ENCODE results near the gene PLEKHO1. TPM values are rescaled to one million over a fixed set of nuclear protein-coding genes. Genes with fewer than 3 reads are reported as not detected.
A peak's percentile ranks its signal among the peaks of the same experiment; 100 is the strongest.

Gene PLEKHO1
- total RNA-seq, 4 donors from 2014 or later, result 5.2 to 23.1 (median 14.2) TPM

DNA sequence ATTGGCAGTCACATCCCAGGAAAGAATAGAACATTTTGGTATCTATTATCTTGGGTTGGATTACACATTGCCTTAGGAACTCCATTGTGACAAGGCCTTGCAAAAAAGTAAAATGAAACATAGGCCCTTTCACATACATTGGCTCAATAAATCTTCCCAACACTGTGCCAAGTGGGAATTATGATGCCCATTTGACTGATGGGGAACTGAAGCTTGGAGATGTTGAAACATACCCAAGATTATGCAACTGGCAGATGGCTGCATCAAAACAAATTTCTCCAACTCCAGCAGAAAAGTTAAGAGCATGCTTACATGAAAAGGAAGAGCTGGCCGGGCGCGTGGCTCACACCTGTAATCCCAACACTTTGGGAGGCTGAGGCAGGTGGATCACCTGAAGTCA is 26.9 kb downstream of the PLEKHO1 start:
- Histone ChIP-seq H3K27ac (no peak overlapping the region), H3K9me3 (no peaks in the 10 kb centered on the region), H3K36me3 (no peaks in the 10 kb centered on the region), H3K4me1 (no peaks in the 10 kb centered on the region), H3K27me3 (no peaks in the 10 kb centered on the region), H3K4me3 (replicated peaks in 1 of 3) (no peak overlapping the region)
- intact Hi-C loops (cut with DNase I), result no loop called here
- no peak for TF ChIP-seq POLR2A (IDR thresholded peaks at IDR 0.05)
- TF ChIP-seq, protein P1, sequence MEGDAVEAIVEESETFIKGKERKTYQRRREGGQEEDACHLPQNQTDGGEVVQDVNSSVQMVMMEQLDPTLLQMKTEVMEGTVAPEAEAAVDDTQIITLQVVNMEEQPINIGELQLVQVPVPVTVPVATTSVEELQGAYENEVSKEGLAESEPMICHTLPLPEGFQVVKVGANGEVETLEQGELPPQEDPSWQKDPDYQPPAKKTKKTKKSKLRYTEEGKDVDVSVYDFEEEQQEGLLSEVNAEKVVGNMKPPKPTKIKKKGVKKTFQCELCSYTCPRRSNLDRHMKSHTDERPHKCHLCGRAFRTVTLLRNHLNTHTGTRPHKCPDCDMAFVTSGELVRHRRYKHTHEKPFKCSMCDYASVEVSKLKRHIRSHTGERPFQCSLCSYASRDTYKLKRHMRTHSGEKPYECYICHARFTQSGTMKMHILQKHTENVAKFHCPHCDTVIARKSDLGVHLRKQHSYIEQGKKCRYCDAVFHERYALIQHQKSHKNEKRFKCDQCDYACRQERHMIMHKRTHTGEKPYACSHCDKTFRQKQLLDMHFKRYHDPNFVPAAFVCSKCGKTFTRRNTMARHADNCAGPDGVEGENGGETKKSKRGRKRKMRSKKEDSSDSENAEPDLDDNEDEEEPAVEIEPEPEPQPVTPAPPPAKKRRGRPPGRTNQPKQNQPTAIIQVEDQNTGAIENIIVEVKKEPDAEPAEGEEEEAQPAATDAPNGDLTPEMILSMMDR (IDR thresholded peaks at IDR 0.05), result no peak
- 94 to 95% methylated on average over 3 of the region's 3 CpGs for WGBS, 2 donors
- no peak for DNase-seq

- no peaks in the 10 kb centered on the region for H3K27me3 ChIP-seq
- H3K4me1 ChIP-seq, result peaks cover 0 to 12% of the 10 kb centered on the region in 2 donors
- no peaks in the 10 kb centered on the region for H3K36me3 ChIP-seq
- no peak overlapping the region for H3K27ac ChIP-seq
- intact Hi-C loops (cut with DNase I), result no loop called here
- H3K4me3 ChIP-seq (replicated peaks in 1 of 3), result no peak overlapping the region
- no peaks in the 10 kb centered on the region for H3K9me3 ChIP-seq
- TF ChIP-seq, protein P1 (IDR thresholded peaks at IDR 0.05), result no peak
- no peak for TF ChIP-seq POLR2A (IDR thresholded peaks at IDR 0.05)
- DNase-seq, result no peak
These were observed 28.8 kb downstream of the PLEKHO1 start for GRCh38 chr1:150178548-150178947.

DNA sequence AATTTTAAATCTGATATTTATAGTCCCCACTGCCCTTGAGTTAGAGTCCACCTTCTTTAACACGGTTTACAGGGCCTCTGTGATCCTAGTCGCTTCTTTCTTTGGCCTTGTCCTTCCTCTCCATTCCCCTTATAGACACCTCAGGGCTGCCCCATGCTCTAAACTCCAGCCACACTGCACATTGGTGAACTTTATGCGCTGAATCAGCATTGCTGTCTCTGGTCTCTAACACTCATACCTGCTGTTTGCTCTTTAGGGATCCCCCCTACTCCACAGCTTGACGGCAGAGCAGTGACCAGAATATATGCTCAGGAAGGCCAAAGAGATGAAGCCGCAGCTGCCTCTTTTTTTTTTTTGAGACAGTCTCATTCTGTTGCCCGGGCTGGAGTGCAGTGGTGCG is 30.2 kb downstream of the PLEKHO1 start:
- intact Hi-C loops (cut with DNase I), result no loop called here
- H3K4me1 ChIP-seq, result peaks cover 0 to 12% of the 10 kb centered on the region in 2 donors
- no peaks in the 10 kb centered on the region for H3K27me3 ChIP-seq
- no peaks in the 10 kb centered on the region for H3K36me3 ChIP-seq
- WGBS, 2 donors, result 93 to 94% methylated on average over 7 of the region's 7 CpGs
- no peak overlapping the region for H3K4me3 ChIP-seq (replicated peaks in 1 of 3)
- TF ChIP-seq POLR2A (IDR thresholded peaks at IDR 0.05), result no peak
- TF ChIP-seq, protein P1 (IDR thresholded peaks at IDR 0.05), result no peak
- no peak for DNase-seq
- no peaks in the 10 kb centered on the region for H3K9me3 ChIP-seq
- no peak overlapping the region for H3K27ac ChIP-seq

DNA sequence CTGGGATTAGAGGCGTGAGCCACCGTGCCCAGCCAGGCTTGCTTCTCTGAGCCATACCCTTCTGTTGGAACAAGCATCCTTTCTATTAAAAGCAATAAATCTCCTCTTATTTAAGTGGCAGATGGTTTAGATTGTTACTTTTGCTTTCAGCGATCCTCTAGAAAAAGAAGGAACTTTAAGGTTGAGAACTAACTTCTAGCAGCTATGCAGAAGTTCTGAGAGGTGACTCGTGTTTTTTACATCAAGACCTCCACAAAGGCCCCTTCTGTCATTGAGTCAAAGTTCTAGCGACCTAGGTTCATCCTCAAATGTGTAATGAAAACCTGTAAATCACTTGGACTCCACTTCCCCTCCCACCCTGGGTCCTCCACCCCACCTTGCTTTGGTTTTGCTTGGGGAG is 30.8 kb downstream of the PLEKHO1 start:
- H3K27me3 ChIP-seq, result no peaks in the 10 kb centered on the region
- H3K4me3 ChIP-seq (replicated peaks in 1 of 3), result no peak overlapping the region
- H3K36me3 ChIP-seq, result no peaks in the 10 kb centered on the region
- no peak for DNase-seq
- intact Hi-C loops (cut with DNase I), result no loop called here
- 76 to 86% methylated on average over 5 of the region's 5 CpGs for WGBS, 2 donors
- no peak for TF ChIP-seq POLR2A (IDR thresholded peaks at IDR 0.05)
- TF ChIP-seq, protein P1 (IDR thresholded peaks at IDR 0.05), result no peak
- H3K4me1 ChIP-seq, result peaks cover 0 to 12% of the 10 kb centered on the region in 2 donors
- H3K9me3 ChIP-seq, result no peaks in the 10 kb centered on the region
- no peak overlapping the region for H3K27ac ChIP-seq

DNA sequence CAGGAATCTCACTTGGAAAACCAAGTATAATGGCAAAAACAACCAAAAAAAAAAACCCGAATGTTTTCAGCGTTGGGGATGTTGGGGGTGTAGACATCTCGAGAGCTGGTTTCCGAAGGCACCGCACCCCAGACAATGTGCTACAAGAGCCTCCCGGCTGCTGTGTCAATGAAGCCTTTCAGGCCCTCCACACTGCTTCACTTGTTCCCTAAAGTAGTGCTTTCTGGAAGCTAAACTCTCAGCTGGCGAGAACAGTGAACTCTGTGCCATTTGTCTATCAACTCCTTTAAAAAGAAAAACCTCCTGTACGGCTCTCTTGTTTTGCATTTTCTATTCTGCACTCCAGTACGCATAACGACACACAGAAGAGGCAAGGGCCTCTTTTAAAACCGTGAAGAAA is 32.5 kb downstream of the PLEKHO1 start:
- Histone ChIP-seq H3K4me3 (replicated peaks in 1 of 3) (no peak overlapping the region), H3K9me3 (no peaks in the 10 kb centered on the region), H3K4me1 (peaks cover 0 to 12% of the 10 kb centered on the region in 2 donors), H3K36me3 (no peaks in the 10 kb centered on the region), H3K27ac (peak overlapping the region; percentile 14 to 61 (median 52)), H3K27me3 (no peaks in the 10 kb centered on the region)
- WGBS, 2 donors, result 28 to 39% methylated on average over 11 of the region's 11 CpGs
- peak; percentile 57 to 68 for DNase-seq
- intact Hi-C loops (cut with DNase I), result no loop called here
- no peak for TF ChIP-seq POLR2A (IDR thresholded peaks at IDR 0.05)
- TF ChIP-seq, protein P1 (IDR thresholded peaks at IDR 0.05), result no peak

All from thyroid gland (tissue), 4 donors.